Trophoblast cell (in vitro differentiated cells and primary cell): ENCODE data around the gene CEP89.

Source experiments
- DNase-seq, 2 donors: peaks; one replicate each; pipeline ENCODE4 v3.0.0-alpha.2; 2016
- H2AFZ ChIP-seq: 2 replicates; pipeline ENCODE4 v1.6.1; 2013; ENCODE audit warnings: low read length, moderate library complexity, mild to moderate bottlenecking; ENCODE audit not compliant: insufficient read depth, poor library complexity
- H2AK5ac ChIP-seq: 2 replicates; pipeline ENCODE4 v1.6.1; 2013; ENCODE audit warnings: mild to moderate bottlenecking, low read length
- H2BK120ac ChIP-seq: 2 replicates; pipeline ENCODE4 v1.6.1; 2013; ENCODE audit warnings: low read length, mild to moderate bottlenecking, moderate library complexity; ENCODE audit not compliant: insufficient read depth, poor library complexity
- H2BK12ac ChIP-seq: 2 replicates; pipeline ENCODE4 v1.6.1; 2013; ENCODE audit warnings: mild to moderate bottlenecking, low read length, moderate library complexity
- H2BK5ac ChIP-seq: 2 replicates; pipeline ENCODE4 v1.6.1; 2013; ENCODE audit warnings: low read length, low read depth, moderate library complexity, mild to moderate bottlenecking; ENCODE audit not compliant: poor library complexity
- H3K14ac ChIP-seq: 2 replicates; pipeline ENCODE4 v1.6.1; 2013; ENCODE audit warnings: mild to moderate bottlenecking, low read length
- H3K18ac ChIP-seq: 2 replicates; pipeline ENCODE4 v1.6.1; 2013; ENCODE audit warnings: mild to moderate bottlenecking, low read length
- H3K23ac ChIP-seq: 2 replicates; pipeline ENCODE4 v1.6.1; 2013; ENCODE audit warnings: low read length
- H3K27ac ChIP-seq: 2 replicates; pipeline ENCODE4 v1.5.1; 2013; ENCODE audit warnings: low read depth, mild to moderate bottlenecking, inconsistent platforms, low read length, moderate library complexity
- H3K27me3 ChIP-seq: 2 replicates; pipeline ENCODE4 v1.6.1; 2013; ENCODE audit warnings: inconsistent platforms, mild to moderate bottlenecking, low read length, moderate library complexity; ENCODE audit not compliant: insufficient read depth
- H3K36me3 ChIP-seq, 2 experiments: 1 replicate in 1 of 2; 2 replicates in 1 of 2; pipeline ENCODE4 v1.6.1; 2013; ENCODE audit warnings: low read length in 2 of 2, mild to moderate bottlenecking in 2 of 2, moderate library complexity in 1 of 2; ENCODE audit not compliant: insufficient read depth in 2 of 2, control insufficient read depth in 1 of 2
- H3K4ac ChIP-seq: 2 replicates; pipeline ENCODE4 v1.6.1; 2013; ENCODE audit warnings: low read depth, mild to moderate bottlenecking, low read length, moderate library complexity
- H3K4me1 ChIP-seq, 2 experiments: 1 replicate in 1 of 2; 2 replicates in 1 of 2; pipeline ENCODE4 v1.6.1; 2013; ENCODE audit warnings: low read length in 2 of 2, mild to moderate bottlenecking in 2 of 2, moderate library complexity in 1 of 2; ENCODE audit not compliant: insufficient read depth in 2 of 2, control insufficient read depth in 1 of 2
- H3K4me2 ChIP-seq: 2 replicates; pipeline ENCODE4 v1.6.1; 2013; ENCODE audit warnings: inconsistent platforms, mild to moderate bottlenecking, low read length, moderate library complexity
- H3K4me3 ChIP-seq: 2 replicates; pipeline ENCODE4 v1.5.1; 2013; ENCODE audit warnings: mild to moderate bottlenecking, low read depth, low read length, inconsistent platforms
- H3K79me1 ChIP-seq: one replicate; pipeline ENCODE4 v1.6.1; 2013; ENCODE audit warnings: low read length
- H3K79me2 ChIP-seq: 2 replicates; pipeline ENCODE4 v1.6.1; 2013; ENCODE audit warnings: low read length, mild to moderate bottlenecking; ENCODE audit not compliant: control insufficient read depth, insufficient read depth, poor library complexity
- H3K9ac ChIP-seq: 2 replicates; pipeline ENCODE4 v1.6.1; 2013; ENCODE audit warnings: mild to moderate bottlenecking, low read length
- H3K9me3 ChIP-seq: 2 replicates; pipeline ENCODE4 v1.6.1; 2013; ENCODE audit warnings: low read depth, mild to moderate bottlenecking, control low read depth, inconsistent platforms, low read length; ENCODE audit not compliant: insufficient read depth
- H4K12ac ChIP-seq: 2 replicates; pipeline ENCODE4 v1.6.1; 2013; ENCODE audit warnings: low read depth, mild to moderate bottlenecking, low read length, moderate library complexity
- H4K8ac ChIP-seq: 2 replicates; pipeline ENCODE4 v1.6.1; 2013; ENCODE audit warnings: low read depth, mild to moderate bottlenecking, low read length, moderate library complexity
- H4K91ac ChIP-seq: one replicate; pipeline ENCODE4 v1.6.1; 2013; ENCODE audit warnings: low read depth, mild to moderate bottlenecking, low read length, moderate library complexity
- WGBS: extraction: QIAGEN DNeasy Blood & Tissue Kit; methylation state at CpG from one replicate; pipeline ENCODE4 v1.1.7; 2013; ENCODE audit warnings: missing lambda C conversion rate; ENCODE audit not compliant: insufficient read length, insufficient coverage; ENCODE audit errors: extremely low coverage; 5-methylcytosine and 5-hydroxymethylcytosine counted together

CEP89 gene

GRCh38 chr19:32928806-32929205 is 43.0 kb downstream of the CEP89 start:
- H3K79me2 ChIP-seq, result no peaks in the 10 kb centered on the region
- WGBS, result no CpG with 5 or more reads among the region's 2 CpGs
- H3K4me2 ChIP-seq, result no peak overlapping the region
- no peaks in the 10 kb centered on the region for H3K79me1 ChIP-seq
- no peak overlapping the region for H3K14ac ChIP-seq
- no peaks in the 10 kb centered on the region for H3K4me1 ChIP-seq
- H3K4me3 ChIP-seq, result no peak overlapping the region
- no peak overlapping the region for H2BK12ac ChIP-seq
- H3K9ac ChIP-seq, result no peak overlapping the region
- no peak overlapping the region for H4K12ac ChIP-seq
- H2BK5ac ChIP-seq, result no peak overlapping the region
- no peak overlapping the region for H4K8ac ChIP-seq
- no peak overlapping the region for H2BK120ac ChIP-seq
- H4K91ac ChIP-seq, result no peak overlapping the region
- H3K23ac ChIP-seq, result no peak overlapping the region
- H3K27ac ChIP-seq, result no peak overlapping the region
- peaks cover 4% of the 10 kb centered on the region for H3K9me3 ChIP-seq
- DNase-seq, result no peak
- H2AFZ ChIP-seq, result no peak overlapping the region
- H3K4ac ChIP-seq, result no peak overlapping the region
- no peak overlapping the region for H2AK5ac ChIP-seq
- H3K36me3 ChIP-seq, result peaks cover 14 to 25% of the 10 kb centered on the region in 2 experiments
- no peak overlapping the region for H3K18ac ChIP-seq
- no peaks in the 10 kb centered on the region for H3K27me3 ChIP-seq

GRCh38 chr19:32924200-32924599 is 47.6 kb downstream of the CEP89 start:
- no peak for DNase-seq
- no peaks in the 10 kb centered on the region for H3K79me1 ChIP-seq
- peaks cover 16 to 29% of the 10 kb centered on the region in 2 experiments for H3K36me3 ChIP-seq
- H3K4me1 ChIP-seq, result no peaks in the 10 kb centered on the region
- H4K8ac ChIP-seq, result no peak overlapping the region
- H3K9ac ChIP-seq, result no peak overlapping the region
- no peak overlapping the region for H3K14ac ChIP-seq
- no peak overlapping the region for H2AK5ac ChIP-seq
- no peak overlapping the region for H2BK12ac ChIP-seq
- H3K18ac ChIP-seq, result no peak overlapping the region
- H3K27ac ChIP-seq, result no peak overlapping the region
- no peak overlapping the region for H4K91ac ChIP-seq
- no peak overlapping the region for H3K4ac ChIP-seq
- no CpG with 5 or more reads among the region's 6 CpGs for WGBS
- no peak overlapping the region for H2AFZ ChIP-seq
- no peak overlapping the region for H2BK5ac ChIP-seq
- no peak overlapping the region for H3K4me3 ChIP-seq
- no peak overlapping the region for H2BK120ac ChIP-seq
- peaks cover 4% of the 10 kb centered on the region for H3K9me3 ChIP-seq
- H3K27me3 ChIP-seq, result no peaks in the 10 kb centered on the region
- H3K23ac ChIP-seq, result no peak overlapping the region
- H4K12ac ChIP-seq, result no peak overlapping the region
- no peaks in the 10 kb centered on the region for H3K79me2 ChIP-seq
- H3K4me2 ChIP-seq, result no peak overlapping the region

DNA sequence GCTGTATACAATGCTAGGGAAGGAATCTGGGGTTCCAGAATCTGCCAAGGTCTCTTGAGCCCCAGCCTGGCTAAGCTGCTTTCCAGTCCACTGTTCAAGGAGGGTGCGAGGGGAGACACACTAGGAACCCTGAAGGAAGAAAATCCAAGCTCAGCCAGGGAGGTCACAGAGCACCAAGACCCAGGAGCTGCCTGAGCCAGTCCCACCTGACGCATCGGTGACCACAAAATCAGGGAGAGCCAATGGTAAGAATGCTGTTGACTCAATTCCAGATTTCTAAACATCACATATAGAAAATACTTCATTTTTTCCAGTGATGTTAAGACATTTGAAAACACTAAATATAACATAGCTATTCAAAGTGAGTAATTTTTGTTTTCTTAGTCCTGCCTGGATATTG is 50.1 kb downstream of the CEP89 start:
- Histone ChIP-seq H3K27me3 (no peaks in the 10 kb centered on the region), H4K91ac (no peak overlapping the region), H3K23ac (no peak overlapping the region), H3K79me2 (no peaks in the 10 kb centered on the region), H3K4me1 (peaks cover 9% of the 10 kb centered on the region in 2 experiments), H3K18ac (no peak overlapping the region), H3K36me3 (peaks cover 10 to 25% of the 10 kb centered on the region in 2 experiments), H3K79me1 (no peaks in the 10 kb centered on the region), H2BK12ac (no peak overlapping the region), H3K4me2 (no peak overlapping the region), H2BK5ac (no peak overlapping the region), H2BK120ac (no peak overlapping the region), H3K4ac (no peak overlapping the region), H3K9me3 (no peaks in the 10 kb centered on the region), H3K4me3 (no peak overlapping the region), H4K8ac (no peak overlapping the region), H3K14ac (no peak overlapping the region), H3K9ac (no peak overlapping the region), H3K27ac (no peak overlapping the region), H4K12ac (no peak overlapping the region), H2AFZ (no peak overlapping the region), H2AK5ac (no peak overlapping the region)
- WGBS, result no CpG with 5 or more reads among the region's 3 CpGs
- no peak for DNase-seq

GRCh38 chr19:32919365-32919764 is 52.4 kb downstream of the CEP89 start:
- Histone ChIP-seq H3K4me3 (no peak overlapping the region), H2AFZ (no peak overlapping the region), H4K91ac (no peak overlapping the region), H3K4me2 (no peak overlapping the region), H2BK5ac (no peak overlapping the region), H3K23ac (no peak overlapping the region), H3K27ac (no peak overlapping the region), H3K79me2 (no peaks in the 10 kb centered on the region), H3K79me1 (no peaks in the 10 kb centered on the region), H3K4me1 (peaks cover 9% of the 10 kb centered on the region in 2 experiments), H3K36me3 (peaks cover 7 to 17% of the 10 kb centered on the region in 2 experiments), H3K14ac (no peak overlapping the region), H3K27me3 (no peaks in the 10 kb centered on the region), H3K4ac (no peak overlapping the region), H3K9ac (no peak overlapping the region), H2BK12ac (no peak overlapping the region), H3K18ac (no peak overlapping the region), H2AK5ac (no peak overlapping the region), H2BK120ac (no peak overlapping the region), H4K12ac (no peak overlapping the region), H3K9me3 (no peaks in the 10 kb centered on the region), H4K8ac (no peak overlapping the region)
- no peak for DNase-seq
- WGBS, result no CpG with 5 or more reads among the region's 4 CpGs
